Hepatocyte (in vitro differentiated cells): ENCODE measurements around the gene SRPK1.

ENCODE experiments used
- EZH2 ChIP-seq: fragments of 200-600 bp; sonication (generic); IDR thresholded peaks from 2 replicates; pipeline ENCODE4 v1.6.1; 2016; ENCODE audit warnings: antibody characterized with exemption, mild to moderate bottlenecking, borderline replicate concordance
- EZH2phosphoT487 ChIP-seq: fragments of 200-600 bp; sonication (generic); IDR thresholded peaks from one replicate; pipeline ENCODE4 v1.6.1; 2018; ENCODE audit warnings: antibody characterized with exemption, mild to moderate bottlenecking, low read depth, moderate library complexity; ENCODE audit not compliant: unreplicated experiment, severe bottlenecking
- TF ChIP-seq, protein P1 (sequence below): fragments of 200-600 bp; sonication (generic); IDR thresholded peaks from 2 replicates; pipeline ENCODE4 v1.5.1; 2016; ENCODE audit warnings: antibody characterized with exemption, mild to moderate bottlenecking; ENCODE audit not compliant: poor library complexity

DNA sequence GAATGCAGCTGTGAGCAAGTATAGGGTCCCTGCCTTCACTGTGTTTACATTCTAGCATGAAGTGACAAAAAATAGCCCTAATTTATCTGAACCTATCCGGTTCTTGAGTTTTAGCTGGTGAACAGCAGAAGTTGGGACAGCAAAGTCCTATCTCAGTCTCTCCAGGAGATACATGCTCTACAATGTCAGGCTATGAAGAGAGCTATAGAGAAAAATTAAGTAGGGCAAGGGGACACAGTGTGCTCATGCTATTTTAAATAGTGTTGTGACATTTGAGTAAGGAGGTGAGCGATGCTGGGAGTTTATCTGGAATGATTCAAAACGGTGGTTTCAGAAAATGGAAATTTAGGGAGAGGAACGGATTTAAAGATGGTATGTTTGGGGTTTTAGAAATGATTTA is 20.4 kb downstream of the SRPK1 start:
- TF ChIP-seq, protein P1, sequence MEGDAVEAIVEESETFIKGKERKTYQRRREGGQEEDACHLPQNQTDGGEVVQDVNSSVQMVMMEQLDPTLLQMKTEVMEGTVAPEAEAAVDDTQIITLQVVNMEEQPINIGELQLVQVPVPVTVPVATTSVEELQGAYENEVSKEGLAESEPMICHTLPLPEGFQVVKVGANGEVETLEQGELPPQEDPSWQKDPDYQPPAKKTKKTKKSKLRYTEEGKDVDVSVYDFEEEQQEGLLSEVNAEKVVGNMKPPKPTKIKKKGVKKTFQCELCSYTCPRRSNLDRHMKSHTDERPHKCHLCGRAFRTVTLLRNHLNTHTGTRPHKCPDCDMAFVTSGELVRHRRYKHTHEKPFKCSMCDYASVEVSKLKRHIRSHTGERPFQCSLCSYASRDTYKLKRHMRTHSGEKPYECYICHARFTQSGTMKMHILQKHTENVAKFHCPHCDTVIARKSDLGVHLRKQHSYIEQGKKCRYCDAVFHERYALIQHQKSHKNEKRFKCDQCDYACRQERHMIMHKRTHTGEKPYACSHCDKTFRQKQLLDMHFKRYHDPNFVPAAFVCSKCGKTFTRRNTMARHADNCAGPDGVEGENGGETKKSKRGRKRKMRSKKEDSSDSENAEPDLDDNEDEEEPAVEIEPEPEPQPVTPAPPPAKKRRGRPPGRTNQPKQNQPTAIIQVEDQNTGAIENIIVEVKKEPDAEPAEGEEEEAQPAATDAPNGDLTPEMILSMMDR: no peak
- TF ChIP-seq EZH2phosphoT487 (no peak), EZH2 (no peak)
